A549 (cell line): Measurements from ENCODE around the gene SHQ1. TPM values are rescaled to one million over a fixed set of nuclear protein-coding genes. Genes with fewer than 3 reads are reported as not detected.
"Not testable (repeated sequence)": the region's sequence is repeated elsewhere in the genome, so short reads cannot be mapped to it uniquely, and the experiment has no call there.

Experiments
- ATAC-seq, 2 experiments: fragments of 200-7000 bp in 1 of 2; fragments of >200 bp in 1 of 2; cut with Nextera tagmentation in 1 of 2; cut with Tn5 transposase in 1 of 2; 3 replicates each; pipeline versions ENCODE4 v1.8.0 to v1.9.1; 2018 to 2020; ENCODE audit warnings: mild to moderate bottlenecking in 1 of 2, moderate library complexity in 1 of 2
- CTCF ChIA-PET: fragments of 300-600 bp; sonication (Branson Sonifier 250); formaldehyde crosslinking; extraction: SDS; loops from one replicate; lab custom pipeline; 2021; ENCODE audit warnings: antibody characterized with exemption, inconsistent platforms; lab: Yijun Ruan, JAX
- POLR2A ChIA-PET: fragments of 350-600 bp; formaldehyde crosslinking; extraction: SDS; loops from one replicate; lab custom pipeline; 2021; ENCODE audit warnings: antibody characterized with exemption, inconsistent platforms; lab: Yijun Ruan, JAX
- DNase-seq, 2 experiments: peaks; one replicate each; pipeline versions ENCODE4 v3.0.0 to v3.0.0-alpha.2; 2011 to 2016; ENCODE audit warnings: low read depth in 1 of 2, low spot score in 1 of 2
- FAIRE-seq: peaks from 2 replicates; lab custom pipeline; 2011; peaks lifted over from hg19 to GRCh38; lab: Jason Lieb, UNC
- H3K27ac ChIP-seq, 2 experiments: fragments of >200 bp; sonication (Bioruptor Twin); formaldehyde crosslinking; 3 replicates each; pipeline ENCODE4 v1.5.1; 2016 to 2017
- H3K4me1 ChIP-seq: fragments of >200 bp; sonication (Bioruptor Twin); formaldehyde crosslinking; 3 replicates; pipeline ENCODE4 v1.6.1; 2016
- H3K4me2 ChIP-seq: fragments of >200 bp; sonication (Bioruptor Twin); formaldehyde crosslinking; 3 replicates; pipeline ENCODE4 v1.6.1; 2016
- H3K4me3 ChIP-seq: fragments of >200 bp; sonication (Bioruptor Twin); formaldehyde crosslinking; 3 replicates; pipeline ENCODE4 v1.5.1; 2016
- H3K9me3 ChIP-seq: fragments of >200 bp; sonication (Bioruptor Twin); formaldehyde crosslinking; 3 replicates; pipeline ENCODE4 v1.6.1; 2016
- BHLHE40 ChIP-seq: IDR thresholded peaks from 2 replicates; pipeline ENCODE4 v1.6.1; 2012; ENCODE audit warnings: low read depth, low read length, inconsistent platforms
- CEBPB ChIP-seq, 2 experiments: fragments of >200 bp in 1 of 2; sonication (Bioruptor Twin) in 1 of 2; formaldehyde crosslinking in 1 of 2; IDR thresholded peaks; 2 replicates each; pipeline ENCODE4 v1.6.1; 2012 to 2016
- E2F6 ChIP-seq: IDR thresholded peaks from 2 replicates; pipeline ENCODE4 v1.6.1; 2012; ENCODE audit warnings: low read depth, borderline replicate concordance
- EHF ChIP-seq: fragments of 250-450 bp; sonication (Bioruptor Pico); IDR thresholded peaks from 2 replicates; pipeline ENCODE4 v1.5.0; 2020; ENCODE audit warnings: mild to moderate bottlenecking
- EHMT2 ChIP-seq: fragments of 200-600 bp; sonication (generic); IDR thresholded peaks from 2 replicates; pipeline ENCODE4 v1.6.1; 2016; ENCODE audit warnings: antibody characterized with exemption, low read depth, mild to moderate bottlenecking, moderate library complexity
- EP300 ChIP-seq, 2 experiments: fragments of >200 bp; sonication (Bioruptor Twin); formaldehyde crosslinking; IDR thresholded peaks; 2 replicates in 1 of 2; 3 replicates in 1 of 2; pipeline ENCODE4 v1.6.1; 2016 to 2017
- ESRRA ChIP-seq: fragments of 150-350 bp; IDR thresholded peaks from 2 replicates; pipeline ENCODE4 v1.6.1; 2014; ENCODE audit warnings: mild to moderate bottlenecking, low read length, borderline replicate concordance
- GATA3 ChIP-seq: IDR thresholded peaks from 2 replicates; pipeline ENCODE4 v1.6.1; 2012; ENCODE audit warnings: borderline replicate concordance
- HOXB13 ChIP-seq: fragments of 250-450 bp; sonication (Bioruptor Pico); IDR thresholded peaks from 2 replicates; pipeline ENCODE4 v1.5.0; 2020; ENCODE audit warnings: low read depth, mild to moderate bottlenecking, moderate library complexity
- JUN ChIP-seq, 2 experiments: fragments of >200 bp; sonication (Bioruptor Twin); formaldehyde crosslinking; IDR thresholded peaks; 2 replicates in 1 of 2; 3 replicates in 1 of 2; pipeline ENCODE4 v1.6.1; 2016 to 2017
- JUNB ChIP-seq: fragments of >200 bp; sonication (Bioruptor Twin); formaldehyde crosslinking; IDR thresholded peaks from 2 replicates; pipeline ENCODE4 v1.6.1; 2016
- KDM5A ChIP-seq: fragments of 200-600 bp; sonication (generic); IDR thresholded peaks from 2 replicates; pipeline ENCODE4 v1.6.1; 2016; ENCODE audit warnings: antibody characterized with exemption, mild to moderate bottlenecking
- MAX ChIP-seq: IDR thresholded peaks from 2 replicates; pipeline ENCODE4 v1.6.1; 2012
- MAZ ChIP-seq: fragments of 150-350 bp; IDR thresholded peaks from 2 replicates; pipeline ENCODE4 v1.6.1; 2014; ENCODE audit warnings: antibody characterized with exemption, low read depth, low read length, borderline replicate concordance
- NFE2L2 ChIP-seq: fragments of 150-350 bp; conservative IDR thresholded peaks from 2 replicates; pipeline ENCODE4 v1.6.1; 2014; ENCODE audit warnings: low read length
- PBX3 ChIP-seq: IDR thresholded peaks from 2 replicates; pipeline ENCODE4 v1.6.1; 2012
- PHF8 ChIP-seq: fragments of 200-600 bp; sonication (generic); IDR thresholded peaks from 2 replicates; pipeline ENCODE4 v1.6.1; 2016; ENCODE audit warnings: low read depth, mild to moderate bottlenecking, antibody characterized with exemption, moderate library complexity, borderline replicate concordance
- RAD21 ChIP-seq, 2 experiments: fragments of >200 bp in 1 of 2; sonication (Bioruptor Twin) in 1 of 2; formaldehyde crosslinking in 1 of 2; IDR thresholded peaks in 1 of 2; conservative IDR thresholded peaks in 1 of 2; 2 replicates in 1 of 2; 3 replicates in 1 of 2; pipeline ENCODE4 v1.6.1; 2012 to 2018; ENCODE audit warnings: inconsistent platforms in 1 of 2
- RARB ChIP-seq: fragments of 250-450 bp; sonication (Bioruptor Pico); IDR thresholded peaks from 2 replicates; pipeline ENCODE4 v1.8.0; 2021; ENCODE audit warnings: mild to moderate bottlenecking, moderate library complexity
- REST ChIP-seq: fragments of 200-600 bp; sonication (generic); IDR thresholded peaks from 2 replicates; pipeline ENCODE4 v1.6.1; 2016; ENCODE audit warnings: antibody characterized with exemption, mild to moderate bottlenecking, moderate library complexity
- SMC3 ChIP-seq: fragments of >200 bp; sonication (Bioruptor Twin); formaldehyde crosslinking; IDR thresholded peaks from 3 replicates; pipeline ENCODE4 v1.6.1; 2018; ENCODE audit warnings: inconsistent platforms
- ZFP36 ChIP-seq: fragments of 450-650 bp; IDR thresholded peaks from 2 replicates; pipeline ENCODE4 v1.6.1; 2014; ENCODE audit warnings: borderline replicate concordance; ENCODE audit not compliant: partially characterized antibody
- WGBS: methylation state at CpG from one replicate; pipeline ENCODE4 v1.1.6; 2017; ENCODE audit errors: missing lambda C conversion rate; 5-methylcytosine and 5-hydroxymethylcytosine counted together
- polyA plus RNA-seq, 4 experiments: library from polyadenylated mRNA; depleted of rRNA in 3 of 4; stranded (reverse); fragments of >200 nt; fragmentation: RNase III in 1 of 4; extraction: RNeasy Plus Mini Kit Qiagen cat#74134 plus additional on column Dnase treatment in 1 of 4; gene quantifications; 2 replicates in 3 of 4; 3 replicates in 1 of 4; pipeline ENCODE4 v1.2.3, GENCODE V29; 2011 to 2017
- TF ChIP-seq, protein P1 (sequence below): fragments of 250-450 bp; sonication (Bioruptor Pico); IDR thresholded peaks from 2 replicates; pipeline ENCODE4 v1.5.0; 2021; ENCODE audit warnings: mild to moderate bottlenecking, moderate library complexity, borderline replicate concordance
- TF ChIP-seq, protein P2 (sequence below): fragments of >200 bp; sonication (Bioruptor Twin); formaldehyde crosslinking; IDR thresholded peaks from 3 replicates; pipeline ENCODE4 v1.6.1; 2016
- TF ChIP-seq, protein P3 (sequence below): fragments of 250-450 bp; sonication (Bioruptor Pico); IDR thresholded peaks from 2 replicates; pipeline ENCODE4 v1.5.0; 2020; ENCODE audit warnings: low read depth, mild to moderate bottlenecking, moderate library complexity

The SHQ1 gene
- polyA plus RNA-seq, 2 of the 4 experiments (the other 2 are of a cell fraction) = 18.0 to 22.2 TPM

DNA sequence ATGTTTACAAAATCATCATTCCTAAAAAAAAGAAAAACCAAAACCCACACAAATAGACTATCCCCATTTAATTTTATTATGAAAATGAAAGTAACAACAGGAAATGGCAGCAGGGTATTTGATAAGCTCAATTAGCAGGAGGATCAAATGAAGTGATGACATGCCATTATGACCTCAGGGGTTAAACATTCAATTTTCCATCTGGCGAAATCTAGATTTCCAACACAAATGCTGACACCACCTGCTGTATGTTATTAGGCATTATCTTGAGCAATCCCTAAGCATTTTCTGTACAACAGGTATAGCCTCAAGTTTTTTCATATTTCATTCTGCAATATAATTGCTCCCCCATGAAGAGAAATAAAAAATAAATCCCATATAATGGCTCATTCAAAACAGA is 57.1 kb downstream of the SHQ1 start:
- FAIRE-seq (no peak), DNase-seq (no peak), ATAC-seq (no peak)
- H3K9me3 ChIP-seq = no peaks in the 10 kb centered on the region
- no peaks in the 10 kb centered on the region for H3K4me1 ChIP-seq
- 94% methylated on average over 1 of the region's 1 CpG for WGBS
- no peak for TF ChIP-seq EHF (CRISPR knock-in tag)
- no peak for TF ChIP-seq JUNB
- no peak for TF ChIP-seq HOXB13 (CRISPR knock-in tag)
- TF ChIP-seq KDM5A = no peak
- TF ChIP-seq GATA3 = no peak
- no peak for TF ChIP-seq CEBPB (IDR thresholded peaks at IDR 0.05)
- TF ChIP-seq, protein P1, sequence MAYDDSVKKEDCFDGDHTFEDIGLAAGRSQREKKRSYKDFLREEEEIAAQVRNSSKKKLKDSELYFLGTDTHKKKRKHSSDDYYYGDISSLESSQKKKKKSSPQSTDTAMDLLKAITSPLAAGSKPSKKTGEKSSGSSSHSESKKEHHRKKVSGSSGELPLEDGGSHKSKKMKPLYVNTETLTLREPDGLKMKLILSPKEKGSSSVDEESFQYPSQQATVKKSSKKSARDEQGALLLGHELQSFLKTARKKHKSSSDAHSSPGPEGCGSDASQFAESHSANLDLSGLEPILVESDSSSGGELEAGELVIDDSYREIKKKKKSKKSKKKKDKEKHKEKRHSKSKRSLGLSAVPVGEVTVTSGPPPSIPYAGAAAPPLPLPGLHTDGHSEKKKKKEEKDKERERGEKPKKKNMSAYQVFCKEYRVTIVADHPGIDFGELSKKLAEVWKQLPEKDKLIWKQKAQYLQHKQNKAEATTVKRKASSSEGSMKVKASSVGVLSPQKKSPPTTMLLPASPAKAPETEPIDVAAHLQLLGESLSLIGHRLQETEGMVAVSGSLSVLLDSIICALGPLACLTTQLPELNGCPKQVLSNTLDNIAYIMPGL (CRISPR knock-in tag) = no peak
- no peak for TF ChIP-seq ESRRA
- TF ChIP-seq, protein P2, sequence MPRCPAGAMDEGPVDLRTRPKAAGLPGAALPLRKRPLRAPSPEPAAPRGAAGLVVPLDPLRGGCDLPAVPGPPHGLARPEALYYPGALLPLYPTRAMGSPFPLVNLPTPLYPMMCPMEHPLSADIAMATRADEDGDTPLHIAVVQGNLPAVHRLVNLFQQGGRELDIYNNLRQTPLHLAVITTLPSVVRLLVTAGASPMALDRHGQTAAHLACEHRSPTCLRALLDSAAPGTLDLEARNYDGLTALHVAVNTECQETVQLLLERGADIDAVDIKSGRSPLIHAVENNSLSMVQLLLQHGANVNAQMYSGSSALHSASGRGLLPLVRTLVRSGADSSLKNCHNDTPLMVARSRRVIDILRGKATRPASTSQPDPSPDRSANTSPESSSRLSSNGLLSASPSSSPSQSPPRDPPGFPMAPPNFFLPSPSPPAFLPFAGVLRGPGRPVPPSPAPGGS = no peak
- no peak for TF ChIP-seq RARB (CRISPR knock-in tag)
- TF ChIP-seq REST = no peak
- H3K4me2 ChIP-seq = no peak overlapping the region
- H3K4me3 ChIP-seq = no peak overlapping the region
- no peak overlapping the region for H3K27ac ChIP-seq
- ChIA-PET POLR2A (interaction anchor here (0.6 kb wide), 1 partner anchor 43 kb away, joined by 4 read pairs; no protein-coding TSS in a partner anchor), CTCF (interaction anchor here (3.4 kb wide), 1 partner anchor 31 kb away, joined by 15 read pairs; no protein-coding TSS in a partner anchor)

GRCh38 chr3:72789786-72790185 is 58.5 kb downstream of the SHQ1 start:
- H3K4me1 ChIP-seq = no peaks in the 10 kb centered on the region
- POLR2A ChIA-PET = no interaction called here
- 92% methylated on average over 1 of the region's 1 CpG for WGBS
- no peak for ATAC-seq
- H3K27ac ChIP-seq = no peak overlapping the region
- H3K9me3 ChIP-seq = no peaks in the 10 kb centered on the region
- TF ChIP-seq ESRRA (no peak), RAD21 (conservative IDR thresholded peaks at IDR 0.05 in 1 of 2, IDR thresholded peaks at IDR 0.05 in 1 of 2) (no peak), E2F6 (no peak), MAX (no peak), SMC3 (no peak), ZFP36 (no peak), MAZ (no peak), JUNB (no peak), NFE2L2 (no peak), HOXB13 (CRISPR knock-in tag) (no peak), BHLHE40 (no peak), EHMT2 (no peak), EP300 (IDR thresholded peaks at IDR 0.05) (no peak), PBX3 (no peak), JUN (IDR thresholded peaks at IDR 0.05) (no peak), PHF8 (no peak)
- TF ChIP-seq, protein P3, sequence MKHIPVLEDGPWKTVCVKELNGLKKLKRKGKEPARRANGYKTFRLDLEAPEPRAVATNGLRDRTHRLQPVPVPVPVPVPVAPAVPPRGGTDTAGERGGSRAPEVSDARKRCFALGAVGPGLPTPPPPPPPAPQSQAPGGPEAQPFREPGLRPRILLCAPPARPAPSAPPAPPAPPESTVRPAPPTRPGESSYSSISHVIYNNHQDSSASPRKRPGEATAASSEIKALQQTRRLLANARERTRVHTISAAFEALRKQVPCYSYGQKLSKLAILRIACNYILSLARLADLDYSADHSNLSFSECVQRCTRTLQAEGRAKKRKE (CRISPR knock-in tag) = no peak
- TF ChIP-seq, all 56 proteins: peak for 0
- H3K4me2 ChIP-seq = no peak overlapping the region
- CTCF ChIA-PET = no interaction called here
- no peak for FAIRE-seq
- DNase-seq = no peak
- H3K4me3 ChIP-seq = no peak overlapping the region

- ATAC-seq, H3K4me2 ChIP-seq, H3K9me3 ChIP-seq, POLR2A ChIA-PET, H3K4me1 ChIP-seq, H3K4me3 ChIP-seq, H3K27ac ChIP-seq, FAIRE-seq, CTCF ChIA-PET, DNase-seq: not testable (repeated sequence)
- 89% methylated on average over 13 of the region's 27 CpGs for WGBS
These were observed 60.0 kb downstream of the SHQ1 start for GRCh38 chr3:72788232-72788631.
